Psoas muscle (tissue), 8 donors: ENCODE measurements around the gene RPL29. TPM values are rescaled to one million over a fixed set of nuclear protein-coding genes. Genes with fewer than 3 reads are reported as not detected.
A peak's percentile ranks its signal among the peaks of the same experiment; 100 is the strongest.

Experiments
- ATAC-seq, 4 donors: fragments of 200-7000 bp; cut with Tn5 transposase; one replicate each; pipeline ENCODE4 v1.9.1; 2020; ENCODE audit warnings: moderate library complexity in 3 of 4, mild to moderate bottlenecking in 2 of 4
- DNase-seq, 2 donors: peaks; one replicate each; pipeline ENCODE4 v3.0.0-alpha.2; 2020
- H3K27ac ChIP-seq: fragments of 200-600 bp; one replicate; pipeline ENCODE4 v1.8.0; 2022
- H3K27me3 ChIP-seq, 3 donors: fragments of 200-600 bp in 1 of 3; one replicate each; pipeline versions ENCODE4 v1.6.1 to v1.8.0; 2013 to 2022; ENCODE audit warnings: low read length in 2 of 3, mild to moderate bottlenecking in 2 of 3, moderate library complexity in 1 of 3; ENCODE audit not compliant: insufficient read depth in 3 of 3
- H3K36me3 ChIP-seq, 2 donors: fragments of 200-600 bp in 1 of 2; one replicate each; pipeline versions ENCODE4 v1.6.1 to v1.8.0; 2013 to 2022; ENCODE audit warnings: low read depth in 1 of 2, mild to moderate bottlenecking in 1 of 2, moderate library complexity in 1 of 2; ENCODE audit not compliant: insufficient read depth in 1 of 2
- H3K4me1 ChIP-seq: fragments of 200-600 bp; one replicate; pipeline ENCODE4 v1.8.0; 2022
- H3K4me3 ChIP-seq: fragments of 200-600 bp; one replicate; pipeline ENCODE4 v1.8.0; 2022; ENCODE audit warnings: mild to moderate bottlenecking
- H3K9me3 ChIP-seq: fragments of 200-600 bp; one replicate; pipeline ENCODE4 v1.8.0; 2022
- CTCF ChIP-seq: fragments of 200-600 bp; IDR thresholded peaks from one replicate; pipeline ENCODE4 v1.8.0; 2022; ENCODE audit warnings: antibody characterized with exemption
- WGBS, 3 donors: extraction: QIAGEN DNeasy Blood & Tissue Kit; methylation state at CpG; one replicate each; pipeline versions ENCODE4 v1.1.6 to v1.1.7; 2013; 5-methylcytosine and 5-hydroxymethylcytosine counted together
- intact Hi-C, 2 donors: fragments of 100-400 bp; cut with DNase I; formaldehyde crosslinking; loops; one replicate each; pipeline versions ENCODE4 v1.11.0 to v1.14.2; 2022
- polyA plus RNA-seq, 3 donors: library from polyadenylated mRNA; stranded (reverse); fragments of 200-250 nt; gene quantifications; one replicate each; pipeline ENCODE4 v1.2.3, GENCODE V29; 2013
- total RNA-seq, 4 donors: library from RNA; stranded (reverse); fragmentation: NEBNext Ultra II Directional in 2 of 4; extraction: Animal tissue kit (Norgen Biotek cat#: 25700) in 2 of 4; gene quantifications; one replicate each; pipeline versions ENCODE4 v1.2.1 to v1.2.4, GENCODE V29; 2021 to 2023
- donor health status: healthy with polysubstance abuse.
- donor health status: DM: no; HTN: no; CAD: no; lungs with moderate emphysema.
- donor health status: Bipolar disorder and iron deficiency.
- donor health status: healthy.
- donor health status: DM: yes; HTN: yes; CAD: no.
- donor health status: DM: no; HTN: no; CAD: no.
- donor health status: DM: no; HTN: no; CAD: no.
- donor health status: DM: yes; HTN: yes; CAD: no.

Gene RPL29
- total and polyA plus RNA-seq, 7 donors, result 1,113 to 2,767 (median 1,294) TPM

DNA sequence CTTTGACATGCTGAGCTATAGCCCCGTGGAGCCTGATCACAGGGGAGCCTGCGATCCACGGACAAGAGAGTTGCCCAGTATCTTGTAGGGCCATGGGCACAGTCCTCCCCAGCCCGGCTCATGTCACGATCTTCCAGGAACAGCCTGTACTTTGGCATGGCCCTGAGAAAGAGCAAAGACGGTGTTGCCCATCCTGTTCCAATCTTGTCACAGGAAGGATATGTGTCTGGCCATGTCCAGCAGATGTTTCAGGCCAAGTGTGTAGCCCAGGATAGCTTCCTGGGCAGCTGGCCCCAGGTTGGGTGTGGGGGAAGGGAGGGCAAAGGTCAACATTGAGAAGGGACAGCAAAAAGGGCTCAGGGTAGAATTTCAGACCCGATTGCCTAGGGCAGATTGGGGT, 17.0 kb upstream of the RPL29 start:
- Histone ChIP-seq H3K4me1 (peaks cover 38% of the 10 kb centered on the region), H3K27ac (peak overlapping the region; percentile 75), H3K36me3 (no peaks in the 10 kb centered on the region), H3K27me3 (no peaks in the 10 kb centered on the region), H3K4me3 (no peak overlapping the region), H3K9me3 (no peaks in the 10 kb centered on the region)
- ATAC-seq, result peak; percentile 65 to 90 (median 86)
- 15 to 41% (median 20%) methylated on average over 7 of the region's 7 CpGs for WGBS, 3 donors
- TF ChIP-seq CTCF, result no peak
- peak; percentile 22 to 86 for DNase-seq
- intact Hi-C loops, result loop anchor here in 1 of 2 donors (5.0 kb wide), 1 partner anchor 40 kb away; no protein-coding TSS in a partner anchor

- H3K4me1 ChIP-seq, result peaks cover 50% of the 10 kb centered on the region
- no peak for TF ChIP-seq CTCF
Observed at GRCh38 chr3:52010431-52010830, 14.7 kb upstream of the RPL29 start.

DNA sequence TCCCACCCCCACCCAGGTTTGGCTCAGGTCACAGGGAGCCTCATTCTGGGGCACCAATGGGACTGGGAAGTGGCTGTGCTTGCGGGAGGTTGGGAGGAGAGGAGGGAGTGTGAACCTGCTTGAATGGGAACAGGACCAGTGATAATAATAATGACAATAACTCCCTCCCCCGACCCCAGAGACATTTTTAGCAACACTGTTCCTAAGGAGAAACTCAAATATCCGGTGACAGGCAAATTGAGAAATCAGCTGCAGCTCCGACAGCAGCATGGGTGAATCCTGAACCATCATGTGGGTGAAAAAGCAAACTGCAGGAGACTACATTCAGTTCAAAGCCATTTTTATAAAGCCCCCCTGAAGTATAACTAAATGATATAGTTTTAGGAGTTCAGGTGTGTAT, 11.6 kb upstream of the RPL29 start:
- ATAC-seq (peak in 2 of 4 donors; percentile 17 to 64), DNase-seq (no peak)
- H3K27me3 ChIP-seq, result no peaks in the 10 kb centered on the region
- H3K36me3 ChIP-seq, result no peaks in the 10 kb centered on the region
- H3K4me3 ChIP-seq, result no peak overlapping the region
- H3K9me3 ChIP-seq, result no peaks in the 10 kb centered on the region
- intact Hi-C loops, result loop anchor here in 1 of 2 donors (2.0 to 10.0 kb wide), 2 partner anchors 48 to 338 kb away; no protein-coding TSS in a partner anchor
- peaks cover 43% of the 10 kb centered on the region for H3K4me1 ChIP-seq
- 18 to 43% (median 20%) methylated on average over 4 of the region's 4 CpGs for WGBS, 3 donors
- TF ChIP-seq CTCF, result no peak
- H3K27ac ChIP-seq, result no peak overlapping the region

More at GRCh38 chr3:52010431-52010830, 14.7 kb upstream of the RPL29 start:
- Histone ChIP-seq H3K9me3 (no peaks in the 10 kb centered on the region), H3K4me3 (no peak overlapping the region), H3K27me3 (no peaks in the 10 kb centered on the region), H3K36me3 (no peaks in the 10 kb centered on the region), H3K27ac (no peak overlapping the region)
- no peak for DNase-seq
- intact Hi-C loops, result loop anchor here in 1 of 2 donors (5.0 kb wide), 1 partner anchor 42 kb away; no protein-coding TSS in a partner anchor
- ATAC-seq, result no peak

GRCh38 chr3:52006820-52007133, 11.1 kb upstream of the RPL29 start:
- TF ChIP-seq CTCF, result no peak
- H3K9me3 ChIP-seq, result no peaks in the 10 kb centered on the region
- intact Hi-C loops, result loop anchor here in 1 of 2 donors (2.0 to 10.0 kb wide), 2 partner anchors 48 to 338 kb away; no protein-coding TSS in a partner anchor
- H3K4me1 ChIP-seq, result peaks cover 40% of the 10 kb centered on the region
- H3K4me3 ChIP-seq, result no peak overlapping the region
- H3K27ac ChIP-seq, result no peak overlapping the region
- ATAC-seq (no peak), DNase-seq (no peak)
- 76 to 80% (median 77%) methylated on average over 6 of the region's 6 CpGs for WGBS, 3 donors
- no peaks in the 10 kb centered on the region for H3K36me3 ChIP-seq
- H3K27me3 ChIP-seq, result no peaks in the 10 kb centered on the region
